Endothelial cell of hepatic sinusoid (primary cell): Measurements from ENCODE around the gene ABCC8.

Source experiments
- in situ Hi-C: cut with HindIII; loops from 2 replicates; pipeline ENCODE4 v1.10.0; 2017; ENCODE audit warnings: low sequenced_read_pairs

ABCC8 gene

DNA sequence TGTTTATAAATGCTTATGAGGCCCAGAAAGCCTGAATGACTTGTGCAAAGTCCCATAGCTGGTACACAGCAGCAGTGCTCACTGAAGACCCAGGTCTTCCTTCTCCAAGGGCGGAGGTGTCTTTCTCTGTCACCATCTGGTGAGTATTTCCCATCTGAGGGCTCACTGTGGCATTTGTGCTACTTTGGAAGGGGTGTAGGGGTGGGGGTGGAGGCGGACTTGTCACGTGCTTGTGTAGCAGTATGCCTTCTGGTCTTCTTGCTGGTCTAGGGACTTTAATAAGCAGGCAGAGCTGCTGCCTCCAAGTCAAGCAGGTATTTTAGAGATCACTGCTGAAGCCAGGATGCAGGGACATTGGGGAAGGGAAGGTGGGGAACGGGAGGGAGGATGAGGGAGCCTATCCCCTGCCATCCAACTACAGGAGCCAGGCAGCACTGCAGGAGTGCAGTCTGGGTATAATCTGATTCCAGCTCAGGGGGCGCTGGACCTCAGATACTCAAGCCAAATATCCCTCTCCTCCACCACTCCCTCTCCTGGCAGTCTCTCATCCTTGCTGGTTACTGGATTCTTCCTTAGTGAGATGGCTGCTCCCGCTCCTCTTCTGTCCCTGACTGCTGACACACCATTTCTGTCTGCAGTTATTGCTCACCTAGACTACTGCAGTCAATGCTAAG, 3.4 kb downstream of the ABCC8 start:
- in situ Hi-C loops: no loop called here

DNA sequence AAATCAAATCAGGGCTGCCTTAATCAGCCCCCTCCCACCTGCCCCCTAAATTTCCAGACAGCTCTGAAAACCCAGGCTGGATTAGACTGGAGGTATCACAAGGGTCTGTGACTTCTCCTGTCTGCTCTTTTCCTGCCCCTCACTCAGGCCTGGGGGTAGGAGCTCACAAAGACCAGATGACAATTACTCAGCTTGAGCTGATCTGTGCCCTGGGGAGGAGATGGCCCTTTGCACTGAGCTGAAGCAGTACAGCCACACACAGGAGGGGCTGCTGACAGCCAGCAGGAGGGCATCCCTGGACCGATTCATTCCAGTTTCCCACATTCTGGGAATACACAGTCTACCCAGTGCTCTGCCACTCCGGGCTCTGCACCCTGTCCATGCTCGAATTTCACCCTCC, 4.2 kb downstream of the ABCC8 start:
- in situ Hi-C loops: no loop called here

DNA sequence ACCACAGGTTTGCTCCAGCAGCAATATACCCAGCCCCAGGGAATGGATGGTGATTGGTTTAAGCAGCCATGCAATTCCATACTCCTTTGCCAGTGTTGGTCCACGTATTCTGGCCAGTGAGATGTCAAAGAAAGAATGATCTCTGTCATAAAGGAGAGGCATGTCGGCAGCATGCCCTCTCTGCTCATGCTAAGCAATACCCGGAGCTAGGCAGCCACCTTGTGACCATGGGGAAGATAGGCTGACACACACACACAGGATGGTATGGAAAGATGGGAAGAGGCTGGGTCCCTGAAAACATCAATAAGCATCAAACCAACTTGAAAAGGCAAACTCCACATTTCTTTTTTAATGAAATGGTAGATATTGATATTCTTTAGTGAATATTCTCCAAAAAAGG, 5.1 kb downstream of the ABCC8 start:
- in situ Hi-C loops: no loop called here

DNA sequence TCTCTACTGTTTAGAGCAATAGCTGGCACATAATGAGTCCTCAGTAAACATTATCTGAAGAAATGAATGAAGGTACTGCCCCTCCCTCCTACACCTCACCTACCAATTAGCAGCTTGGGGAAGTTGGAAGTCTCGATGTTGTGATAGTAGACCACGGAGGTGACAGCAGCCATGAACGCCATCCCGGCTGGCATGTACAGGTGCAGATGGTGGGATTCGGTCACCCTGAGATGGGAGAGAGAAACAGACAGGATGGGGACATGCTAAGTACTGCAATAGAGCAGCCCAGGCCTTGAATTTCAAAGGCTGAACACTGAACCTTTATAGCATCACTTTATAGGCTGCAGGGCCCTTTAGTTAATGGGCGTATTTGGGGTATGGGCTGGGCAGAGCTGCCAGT, 6.6 kb downstream of the ABCC8 start:
- in situ Hi-C loops: no loop called here

DNA sequence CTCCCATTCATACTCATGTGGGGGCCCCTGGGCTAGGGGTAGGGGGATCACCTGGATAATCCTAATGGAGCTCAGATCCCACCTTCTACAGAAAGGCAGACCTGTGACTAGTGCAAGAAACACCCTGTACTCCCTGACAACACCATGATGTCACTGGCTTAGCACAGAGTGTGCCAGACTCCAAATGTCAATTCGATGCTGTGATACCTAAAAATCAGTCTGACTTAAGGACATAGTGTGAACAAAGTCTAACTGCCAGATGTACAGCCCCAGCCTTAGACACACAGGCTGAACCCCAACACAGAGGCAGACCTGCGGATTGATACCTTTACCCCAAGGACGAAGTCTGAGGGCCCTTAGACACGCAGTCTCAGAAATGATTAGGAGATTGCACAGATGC, 8.5 kb downstream of the ABCC8 start:
- in situ Hi-C loops: no loop called here

DNA sequence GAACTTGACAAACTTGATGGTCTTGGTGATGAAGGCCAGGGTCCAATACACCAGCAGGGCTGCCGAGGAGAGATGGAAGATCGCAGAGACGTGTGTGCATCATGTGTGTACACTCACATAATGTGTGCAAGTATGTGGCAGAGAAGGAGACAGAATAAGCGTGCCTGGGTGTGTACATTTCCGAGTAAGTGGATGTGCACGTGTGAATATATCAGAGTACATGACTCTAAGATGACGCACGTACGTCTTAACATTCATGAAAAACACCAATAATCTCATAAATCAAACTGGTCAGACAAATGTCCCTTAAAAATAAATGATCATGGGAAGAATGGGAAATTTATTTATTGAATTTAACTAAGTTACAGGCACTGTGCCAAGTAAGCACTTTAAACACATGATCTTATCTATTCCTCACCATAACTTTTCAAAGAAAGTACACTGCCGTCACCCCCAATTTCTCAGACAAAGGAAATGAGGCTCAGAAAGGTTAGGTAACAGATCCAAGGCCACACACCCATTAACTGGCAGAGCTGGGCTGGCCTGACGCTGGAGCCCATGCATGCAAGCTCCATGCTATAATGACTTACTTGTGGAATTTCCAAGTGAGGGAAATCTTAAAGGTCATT, 13.0 kb downstream of the ABCC8 start:
- in situ Hi-C loops: no loop called here

DNA sequence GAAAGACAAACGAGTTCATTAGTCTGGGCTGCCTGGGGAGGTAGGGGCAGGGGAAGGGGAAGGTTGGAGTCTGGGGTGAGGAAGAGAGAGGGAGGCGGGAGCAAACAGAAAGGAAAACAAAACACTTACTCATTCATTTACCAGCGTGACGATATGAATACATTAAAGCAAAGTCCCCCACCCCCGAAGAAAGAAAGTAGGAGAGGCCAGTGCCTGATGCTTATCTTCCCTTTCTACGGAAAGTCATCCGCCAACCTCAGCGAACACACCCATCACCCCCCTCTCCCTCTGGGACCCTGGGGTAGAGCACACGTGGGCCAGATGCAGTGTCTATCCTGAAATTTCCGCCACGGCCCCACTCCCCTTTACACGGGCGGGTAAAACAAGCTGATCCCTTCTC, 13.7 kb downstream of the ABCC8 start:
- in situ Hi-C loops: no loop called here

DNA sequence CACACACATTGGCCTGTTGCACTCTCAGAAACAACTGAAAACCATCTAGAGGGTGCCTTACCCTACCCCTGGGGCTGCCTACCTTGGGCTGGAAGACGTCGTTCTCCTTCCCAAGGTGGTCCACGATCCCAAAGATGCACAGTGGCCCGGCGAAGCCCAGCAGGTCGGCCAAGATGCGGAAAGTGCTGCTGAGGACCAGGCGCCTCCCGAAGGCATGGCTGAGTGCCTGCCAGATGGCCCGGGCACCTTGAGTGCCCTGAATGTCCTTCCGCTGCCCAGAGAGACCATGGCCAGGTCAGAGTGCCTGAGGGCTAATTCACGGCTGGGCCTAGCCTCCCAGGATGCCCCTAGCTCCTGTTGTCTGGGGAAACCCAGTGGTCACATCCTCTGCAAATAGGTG, 16.2 kb downstream of the ABCC8 start:
- in situ Hi-C loops: no loop called here

DNA sequence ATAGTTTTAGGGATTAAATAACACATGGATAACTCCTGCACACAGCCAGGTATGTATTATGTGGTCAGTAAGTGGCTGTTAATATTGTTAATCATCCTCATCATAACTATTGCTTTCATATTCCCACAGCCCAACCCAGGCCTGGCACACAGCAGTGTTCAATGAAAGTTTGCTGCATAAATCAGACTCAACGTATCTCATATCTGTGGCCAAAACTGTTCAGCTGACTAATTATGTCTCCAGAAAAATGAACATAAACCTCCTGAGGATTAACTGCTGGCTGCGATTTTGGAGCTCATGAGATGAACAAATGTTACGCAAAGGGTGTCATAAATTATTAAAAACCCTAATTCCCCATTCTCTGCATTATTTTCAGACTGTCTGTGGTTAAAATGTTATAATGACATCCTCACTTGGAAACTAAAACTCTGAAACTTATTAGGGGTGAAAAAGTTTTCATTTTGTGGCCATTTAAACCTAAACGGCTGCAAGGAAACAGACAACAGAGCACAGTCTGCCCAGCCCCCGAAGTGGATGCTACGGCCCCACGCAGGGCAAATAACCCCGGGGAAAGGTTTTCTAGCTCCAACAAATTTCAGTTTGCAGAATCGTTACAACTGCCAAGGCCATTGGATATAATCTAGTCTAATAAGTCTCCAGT, 17.3 kb downstream of the ABCC8 start:
- in situ Hi-C loops: no loop called here

DNA sequence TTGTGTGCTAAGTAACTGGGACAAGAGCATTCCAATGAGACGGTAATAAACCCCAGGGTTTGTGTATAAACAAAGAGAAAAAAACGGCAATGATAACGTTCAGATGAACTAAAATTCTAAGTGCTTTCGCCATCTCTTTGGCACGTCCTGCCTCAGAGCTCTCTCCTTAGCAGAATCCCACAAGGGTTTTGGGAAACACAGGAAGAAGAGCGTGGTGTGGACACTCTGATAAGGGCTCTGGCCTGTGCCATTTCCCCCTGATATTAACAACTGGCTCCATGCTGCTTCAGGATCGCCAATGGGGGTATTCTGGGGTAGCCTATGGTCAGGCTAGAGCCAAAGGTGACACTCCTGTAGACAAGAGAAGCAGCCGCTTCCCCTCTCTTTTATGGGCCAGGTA, 18.4 kb downstream of the ABCC8 start:
- in situ Hi-C loops: no loop called here

DNA sequence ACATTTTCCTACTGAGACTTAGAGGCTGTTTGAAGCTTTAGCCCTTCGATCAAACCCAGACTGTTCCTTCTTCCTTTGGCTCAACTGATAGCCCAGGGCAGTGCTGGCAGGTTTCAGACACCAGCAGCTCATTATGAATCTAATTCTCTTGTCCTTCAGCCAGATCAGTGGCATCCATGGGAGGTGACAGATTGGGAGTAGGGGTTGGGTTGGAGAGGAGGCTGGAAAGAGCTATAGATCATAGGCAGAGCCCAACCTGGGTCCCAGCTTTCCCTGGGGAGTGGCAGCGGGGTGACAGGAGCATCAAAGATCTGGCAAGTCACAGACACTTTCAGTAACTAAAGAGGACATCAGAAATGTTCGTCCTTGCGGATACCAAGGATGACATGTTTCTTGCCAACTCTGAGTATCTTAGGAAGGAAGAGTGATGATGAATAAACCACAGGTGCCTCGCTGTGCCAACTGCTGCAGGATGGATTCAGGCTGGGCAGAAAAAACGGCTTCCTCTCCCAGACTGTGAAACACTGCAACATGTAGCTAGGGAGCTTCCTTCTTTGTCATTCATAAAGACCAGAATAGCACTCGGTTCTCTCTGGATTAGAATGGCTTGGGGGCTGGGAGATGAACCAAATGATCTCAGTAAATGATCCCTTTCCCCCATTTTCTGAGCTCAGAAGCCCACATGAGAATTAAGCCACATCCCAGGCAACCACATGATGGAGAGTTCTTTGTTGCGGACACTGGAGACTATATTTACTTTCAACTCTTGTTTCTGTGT, 19.1 kb downstream of the ABCC8 start:
- in situ Hi-C loops: no loop called here

DNA sequence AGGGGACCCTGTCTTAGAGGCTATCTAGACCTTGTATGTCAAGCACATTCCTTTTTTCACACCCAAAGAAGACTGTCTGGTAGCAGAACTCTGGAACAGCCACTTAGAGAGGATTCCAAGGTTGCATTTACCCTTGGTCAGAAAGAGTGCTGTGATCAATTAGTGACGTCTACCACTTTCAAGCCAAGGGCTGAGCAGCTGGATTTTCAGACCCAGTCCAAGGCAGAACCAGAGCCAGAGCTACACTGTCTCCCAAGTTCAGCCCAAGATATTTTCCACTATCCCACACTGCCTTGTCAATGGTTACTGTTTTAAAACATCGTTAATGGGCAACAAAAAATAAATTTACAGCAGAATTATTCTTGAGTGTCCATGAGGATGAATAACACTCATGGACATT, 24.0 kb downstream of the ABCC8 start:
- in situ Hi-C loops: no loop called here

DNA sequence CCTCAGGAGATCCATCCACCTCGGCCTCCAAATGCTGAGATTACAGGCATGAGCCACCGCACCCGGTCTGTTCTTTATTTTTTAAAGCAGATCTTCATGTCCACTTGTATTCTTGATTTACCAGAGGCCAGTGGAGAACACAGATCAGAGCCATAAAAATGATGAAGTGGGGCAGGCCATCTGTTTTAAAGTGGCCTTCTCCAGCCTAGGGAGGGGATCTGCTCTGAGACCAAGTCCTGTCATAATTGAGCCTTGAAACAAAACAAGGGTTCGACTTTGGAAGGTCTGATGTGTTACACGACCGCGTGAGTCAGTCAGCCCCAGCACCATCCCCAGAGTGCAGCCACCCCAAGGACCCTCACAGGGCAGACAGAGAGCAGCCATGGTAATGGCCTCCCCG, 27.5 kb downstream of the ABCC8 start:
- in situ Hi-C loops: no loop called here

DNA sequence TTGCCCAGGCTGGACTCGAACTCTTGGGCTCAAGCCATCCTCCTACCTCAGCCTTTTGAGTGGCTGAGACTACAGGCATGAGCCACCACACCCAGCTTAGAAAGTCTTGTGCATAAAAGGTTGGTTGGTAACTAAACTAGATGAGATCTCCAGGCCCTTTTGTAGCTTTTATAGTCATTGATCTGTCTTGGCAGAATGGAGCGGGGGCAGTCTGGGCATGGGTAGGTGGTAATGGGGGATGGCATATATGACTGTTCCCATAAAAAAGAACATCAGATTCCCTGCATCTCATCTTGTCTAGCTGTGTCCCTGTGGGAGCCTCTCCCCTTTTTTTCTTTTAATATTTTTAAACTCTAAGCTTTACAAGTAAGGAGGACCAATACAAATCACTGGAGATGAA, 30.2 kb downstream of the ABCC8 start:
- in situ Hi-C loops: no loop called here

DNA sequence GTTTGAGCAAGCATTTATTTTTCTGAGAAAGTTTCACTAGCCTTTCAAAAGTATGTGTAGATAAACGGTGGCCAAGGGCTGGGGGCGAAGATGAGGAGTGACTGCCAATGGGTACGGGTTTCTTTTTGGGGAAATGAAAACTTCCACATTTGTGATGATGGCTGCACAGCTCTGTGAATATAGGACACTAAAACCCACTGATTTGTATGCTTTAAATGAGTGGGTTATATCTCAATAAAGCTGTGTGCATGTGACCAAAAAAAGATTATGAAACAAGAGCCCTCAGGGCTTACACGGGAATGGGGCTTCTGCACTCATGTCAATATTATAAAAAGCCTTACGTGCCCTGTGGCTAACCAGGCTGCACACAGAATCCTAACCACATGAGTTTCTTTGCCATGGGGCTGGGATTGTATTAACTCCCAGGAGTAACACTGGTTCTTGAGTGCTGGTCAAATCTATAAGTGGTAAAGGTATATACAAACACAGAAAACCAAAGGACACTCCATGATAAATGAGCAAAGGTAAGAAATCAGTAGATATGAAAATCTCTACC, 31.3 kb downstream of the ABCC8 start:
- in situ Hi-C loops: no loop called here

DNA sequence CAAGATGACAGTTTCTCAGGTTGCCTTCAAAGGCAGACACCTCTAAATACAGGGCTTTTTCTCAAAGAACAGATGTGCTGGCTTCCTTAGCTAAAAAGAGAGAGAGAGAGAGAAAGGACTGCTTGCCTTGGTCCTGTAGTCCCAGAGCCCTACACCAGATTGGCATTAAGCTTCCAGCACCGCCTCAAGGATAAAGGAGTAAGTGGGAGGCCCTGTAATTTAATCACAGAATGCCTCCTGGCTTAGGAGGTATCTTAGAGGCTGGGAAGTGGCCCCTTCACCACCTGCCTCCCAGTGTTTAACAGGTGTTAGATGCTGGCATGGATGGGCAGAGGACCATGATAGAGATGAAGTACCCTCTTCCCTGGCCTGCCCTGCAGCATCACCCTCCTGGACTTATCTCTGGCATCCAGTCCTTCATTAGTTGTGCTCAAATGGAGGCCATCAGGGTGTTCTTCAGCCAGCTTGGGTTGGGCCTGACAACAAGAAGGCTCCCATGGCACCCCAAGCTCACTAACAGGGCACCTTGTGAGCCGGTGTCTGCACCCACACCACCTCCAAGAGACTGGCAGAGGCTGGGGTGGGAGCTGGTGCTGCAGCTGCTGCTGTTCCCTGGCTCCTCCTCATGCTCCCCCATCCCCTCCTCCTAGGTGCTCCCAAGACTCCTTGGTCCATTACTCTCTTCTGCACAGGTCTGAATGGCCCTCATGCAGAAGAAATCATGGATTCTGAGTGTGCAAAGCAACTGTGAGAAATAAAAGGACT, 32.5 kb downstream of the ABCC8 start:
- in situ Hi-C loops: no loop called here

DNA sequence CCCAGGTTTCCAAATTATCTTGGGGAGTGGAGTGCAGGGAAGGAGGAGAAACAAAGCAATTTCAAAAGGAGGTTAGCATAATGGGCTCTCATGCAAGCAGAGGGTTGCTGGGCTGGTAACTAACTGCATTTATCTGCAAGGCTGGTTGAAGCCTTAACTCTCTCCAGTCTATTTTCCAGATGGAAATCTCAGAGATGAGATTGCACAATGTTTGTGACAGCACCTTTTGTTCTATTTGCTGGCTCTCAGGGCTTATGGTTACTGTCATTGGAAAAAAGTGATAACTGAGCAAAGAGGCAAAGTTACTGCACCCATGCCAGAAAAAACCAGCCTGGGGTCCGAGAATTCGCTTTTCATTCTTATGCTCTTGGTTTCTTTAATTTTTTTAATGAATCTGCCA, 33.2 kb downstream of the ABCC8 start:
- in situ Hi-C loops: no loop called here

DNA sequence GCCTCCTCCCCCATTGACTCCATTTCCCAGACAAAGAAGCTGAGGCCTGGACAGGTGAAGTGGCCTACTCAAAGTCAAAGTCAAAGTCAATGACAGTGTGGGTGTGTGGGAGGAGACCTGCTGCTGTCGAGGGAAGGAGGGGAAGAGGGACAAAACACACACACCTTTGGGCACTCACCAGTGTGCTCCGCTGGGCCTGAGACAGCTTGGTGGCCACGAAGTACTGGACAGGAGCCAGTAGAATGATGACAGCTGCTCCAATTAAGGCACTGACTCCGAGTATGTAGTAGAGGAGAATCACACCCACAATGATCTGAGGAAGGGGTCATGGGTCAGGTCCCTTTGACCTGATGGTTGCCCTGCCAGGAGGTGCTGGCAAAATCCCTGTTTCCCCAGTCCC, 33.6 kb downstream of the ABCC8 start:
- in situ Hi-C loops: no loop called here

DNA sequence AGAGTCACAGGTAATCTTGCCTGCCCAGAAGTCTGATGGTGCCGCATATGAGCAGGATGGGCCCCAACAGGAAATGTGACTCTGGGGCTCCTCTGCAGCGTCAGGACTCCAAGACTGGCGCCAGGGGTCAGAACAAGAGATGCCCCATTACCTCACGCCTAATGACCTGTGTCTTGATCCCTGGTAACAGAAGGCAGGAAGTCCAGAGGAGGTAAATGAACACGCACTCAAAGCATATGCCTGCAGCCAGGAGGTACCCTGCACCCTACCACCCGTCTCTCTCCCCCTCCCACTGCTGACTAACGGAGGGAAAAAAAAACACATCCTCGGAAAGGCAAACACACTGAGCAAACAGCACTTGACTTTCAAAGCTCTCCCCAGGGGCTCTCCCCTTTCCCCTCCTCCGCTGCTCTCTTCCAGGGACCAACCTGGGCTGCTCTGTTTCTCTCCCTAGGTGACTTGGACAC, 37.3 kb downstream of the ABCC8 start:
- in situ Hi-C loops: no loop called here

DNA sequence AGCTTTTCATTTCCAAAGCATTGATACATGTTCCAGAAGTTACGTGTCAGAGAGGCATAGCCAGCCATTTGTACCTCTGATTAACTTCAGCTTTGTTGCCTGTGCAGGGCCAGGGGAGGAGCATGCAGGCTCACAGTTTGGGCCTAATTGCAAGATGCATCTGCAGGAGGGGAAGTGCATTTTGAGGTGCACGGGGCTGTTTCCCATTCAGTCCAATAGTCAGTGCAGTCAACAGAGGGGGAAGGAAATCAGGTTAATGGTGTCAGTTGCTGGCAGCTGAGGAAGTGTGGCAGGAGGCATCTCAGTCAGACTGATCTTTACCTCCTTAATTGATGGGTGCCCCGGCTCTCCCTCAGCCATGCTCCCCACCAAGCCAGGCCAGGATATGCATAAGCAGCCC, 39.3 kb downstream of the ABCC8 start:
- in situ Hi-C loops: no loop called here

DNA sequence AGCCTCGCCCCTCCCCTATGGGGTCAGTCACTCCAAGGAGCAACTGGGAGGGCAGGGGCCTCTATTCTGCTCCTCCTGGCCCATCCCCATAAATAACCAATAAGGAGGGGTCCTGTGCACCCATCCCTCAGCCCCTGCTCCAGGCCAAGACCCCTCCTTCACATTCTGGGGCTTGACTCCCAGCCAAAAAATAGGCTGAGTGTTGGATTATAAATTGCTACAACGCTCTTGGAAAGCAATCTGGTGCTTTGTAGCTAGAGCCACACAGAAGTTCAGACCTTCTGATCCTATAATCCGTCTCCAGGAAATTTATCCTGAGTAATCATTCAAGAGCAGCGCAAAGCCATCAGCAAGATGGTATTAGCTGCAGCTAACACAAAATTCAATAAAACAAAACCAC, 42.5 kb downstream of the ABCC8 start:
- in situ Hi-C loops: no loop called here
